COLO829 (cell line): ENCODE data around the gene COMMD10.

ENCODE experiments used
- DNase-seq: peaks from one replicate; pipeline ENCODE4 v3.0.0; 2012; ENCODE audit warnings: low spot score

Gene COMMD10

GRCh38 chr5:116216246-116216645 is 131.4 kb downstream of the COMMD10 start:
- no peak for DNase-seq

GRCh38 chr5:116225281-116225922 is 140.6 kb downstream of the COMMD10 start:
- DNase-seq, result no peak

GRCh38 chr5:116229131-116229689 is 144.4 kb downstream of the COMMD10 start:
- DNase-seq, result no peak

- DNase-seq, result no peak
Observed at GRCh38 chr5:116231288-116231687, 146.5 kb downstream of the COMMD10 start.

- no peak for DNase-seq
Observed at GRCh38 chr5:116234681-116235080, 149.9 kb downstream of the COMMD10 start.

- no peak for DNase-seq
Observed at GRCh38 chr5:116237917-116238500, 153.2 kb downstream of the COMMD10 start.

GRCh38 chr5:116242343-116242742 is 157.5 kb downstream of the COMMD10 start:
- no peak for DNase-seq

- no peak for DNase-seq
Observed at GRCh38 chr5:116248432-116248831, 163.6 kb downstream of the COMMD10 start.

GRCh38 chr5:116249648-116250047 is 164.8 kb downstream of the COMMD10 start:
- DNase-seq, result no peak

GRCh38 chr5:116256717-116257116 is 171.9 kb downstream of the COMMD10 start:
- DNase-seq, result peak; percentile 23

- no peak for DNase-seq
Observed at GRCh38 chr5:116265471-116265870, 180.6 kb downstream of the COMMD10 start.

GRCh38 chr5:116271446-116272025 is 186.7 kb downstream of the COMMD10 start:
- DNase-seq, result no peak

GRCh38 chr5:116272281-116272941 is 187.6 kb downstream of the COMMD10 start:
- DNase-seq, result no peak

GRCh38 chr5:116273448-116274242 is 188.8 kb downstream of the COMMD10 start:
- no peak for DNase-seq

GRCh38 chr5:116274251-116274650 is 189.4 kb downstream of the COMMD10 start:
- DNase-seq, result no peak

GRCh38 chr5:116275282-116275681 is 190.5 kb downstream of the COMMD10 start:
- no peak for DNase-seq

GRCh38 chr5:116276952-116277351 is 192.1 kb downstream of the COMMD10 start:
- DNase-seq, result no peak

GRCh38 chr5:116280149-116280803 is 195.5 kb downstream of the COMMD10 start:
- no peak for DNase-seq

- no peak for DNase-seq
Observed at GRCh38 chr5:116281309-116281708, 196.5 kb downstream of the COMMD10 start.

GRCh38 chr5:116288524-116288923 is 203.7 kb downstream of the COMMD10 start:
- no peak for DNase-seq

- DNase-seq, result no peak
Observed at GRCh38 chr5:116289276-116289675, 204.5 kb downstream of the COMMD10 start.
